ENCODE data around the gene HDLBP.
"Not testable (repeated sequence)": the region's sequence is repeated elsewhere in the genome, so short reads cannot be mapped to it uniquely, and the experiment has no call there.

Gene HDLBP

GRCh38 chr2:241207151-241207550, 108.3 kb downstream of the HDLBP start:
- no peak for DNase-seq

- DNase-seq = no peak
Measured at GRCh38 chr2:241205086-241205485, 110.4 kb downstream of the HDLBP start.

- no peak for DNase-seq
Measured at GRCh38 chr2:241204490-241204889, 111.0 kb downstream of the HDLBP start.

- no peak for DNase-seq
Measured at GRCh38 chr2:241204010-241204384, 111.5 kb downstream of the HDLBP start.

- no peak for DNase-seq
Measured at GRCh38 chr2:241203218-241204009, 112.1 kb downstream of the HDLBP start.

GRCh38 chr2:241202681-241203080, 112.8 kb downstream of the HDLBP start:
- no peak for DNase-seq

GRCh38 chr2:241202268-241202585, 113.2 kb downstream of the HDLBP start:
- DNase-seq = no peak

GRCh38 chr2:241201445-241202267, 113.8 kb downstream of the HDLBP start:
- no peak for DNase-seq

GRCh38 chr2:241200822-241201395, 114.6 kb downstream of the HDLBP start:
- no peak for DNase-seq

GRCh38 chr2:241199897-241200821, 115.3 kb downstream of the HDLBP start:
- no peak for DNase-seq

GRCh38 chr2:241199286-241199685, 116.2 kb downstream of the HDLBP start:
- DNase-seq = no peak

GRCh38 chr2:241198381-241199279, 116.8 kb downstream of the HDLBP start:
- DNase-seq = no peak

- no peak for DNase-seq
Measured at GRCh38 chr2:241197947-241198346, 117.5 kb downstream of the HDLBP start.

GRCh38 chr2:241197246-241197645, 118.2 kb downstream of the HDLBP start:
- DNase-seq = not testable (repeated sequence)

- DNase-seq = no peak
Measured at GRCh38 chr2:241195506-241196130, 119.9 kb downstream of the HDLBP start.

GRCh38 chr2:241194811-241195210, 120.7 kb downstream of the HDLBP start:
- DNase-seq = no peak

GRCh38 chr2:241193271-241193670, 122.2 kb downstream of the HDLBP start:
- DNase-seq = no peak

- DNase-seq = no peak
Measured at GRCh38 chr2:241191081-241191480, 124.4 kb downstream of the HDLBP start.

GRCh38 chr2:241190291-241190981, 125.0 kb downstream of the HDLBP start:
- no peak for DNase-seq

- DNase-seq = no peak
Measured at GRCh38 chr2:241189856-241190201, 125.6 kb downstream of the HDLBP start.
